Ramos (cell line): ENCODE measurements around the gene UBAC2.
"Not testable (repeated sequence)": the region's sequence is repeated elsewhere in the genome, so short reads cannot be mapped to it uniquely, and the experiment has no call there.

Experiments
- in situ Hi-C: fragments of 300-500 bp; cut with MboI; formaldehyde crosslinking; loops from one replicate; pipeline ENCODE4 v1.14.3; 2022; ENCODE audit warnings: low sequenced_read_pairs; ENCODE audit not compliant: unreplicated experiment

UBAC2 gene

DNA sequence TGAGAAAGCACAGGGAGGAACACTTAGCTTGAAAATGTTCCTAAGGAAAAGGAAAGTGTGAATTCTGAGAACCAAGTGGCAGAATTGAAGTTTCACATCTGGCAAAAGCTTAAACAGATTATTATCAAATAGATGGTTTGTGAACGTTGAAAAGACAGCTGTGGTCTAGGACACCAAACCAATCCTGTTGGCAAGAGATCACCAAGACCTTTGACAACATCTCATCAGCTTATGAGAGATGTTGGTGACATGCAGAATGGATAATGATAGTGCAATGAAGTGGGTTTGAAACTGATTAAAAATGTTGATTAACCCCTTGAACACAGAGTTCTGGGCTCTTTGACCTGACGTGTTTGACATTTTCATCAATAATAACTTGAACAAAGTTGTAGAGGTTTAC lies 181.1 kb downstream of the UBAC2 start:
- in situ Hi-C loops = no loop called here

DNA sequence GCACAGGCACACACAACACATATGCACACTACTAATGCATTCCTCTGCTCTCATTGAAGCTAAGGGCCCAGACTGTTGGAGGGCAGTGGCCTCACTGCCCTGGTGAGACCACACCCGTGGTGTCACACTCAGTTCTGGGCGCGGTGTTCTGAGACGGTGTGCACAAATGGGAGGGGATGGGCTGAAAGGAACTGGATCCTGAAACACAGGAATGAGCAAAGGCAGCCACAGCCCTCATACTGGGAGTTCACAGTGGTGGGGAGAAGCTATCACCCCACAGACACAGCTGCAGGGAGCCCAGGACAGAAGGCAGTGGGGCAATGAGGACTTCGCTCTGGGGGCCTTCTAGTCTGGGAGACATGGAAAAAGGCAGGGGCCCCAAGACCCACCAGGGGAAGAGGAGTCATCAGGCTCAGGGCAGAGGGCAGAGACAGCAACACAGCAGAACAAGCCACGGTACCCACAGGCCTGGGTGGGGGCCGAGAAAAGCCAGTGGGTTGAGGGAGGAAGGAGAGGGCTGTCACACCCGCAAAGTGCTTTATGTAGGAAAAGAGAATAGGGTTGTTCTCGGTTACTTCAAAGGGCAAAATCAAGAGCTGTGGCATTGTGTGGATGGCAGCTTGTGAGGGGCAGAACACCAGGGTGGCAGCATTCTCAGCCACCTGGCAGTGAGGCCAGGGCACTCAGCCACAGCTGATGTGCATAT lies 181.9 kb downstream of the UBAC2 start:
- in situ Hi-C loops = no loop called here

DNA sequence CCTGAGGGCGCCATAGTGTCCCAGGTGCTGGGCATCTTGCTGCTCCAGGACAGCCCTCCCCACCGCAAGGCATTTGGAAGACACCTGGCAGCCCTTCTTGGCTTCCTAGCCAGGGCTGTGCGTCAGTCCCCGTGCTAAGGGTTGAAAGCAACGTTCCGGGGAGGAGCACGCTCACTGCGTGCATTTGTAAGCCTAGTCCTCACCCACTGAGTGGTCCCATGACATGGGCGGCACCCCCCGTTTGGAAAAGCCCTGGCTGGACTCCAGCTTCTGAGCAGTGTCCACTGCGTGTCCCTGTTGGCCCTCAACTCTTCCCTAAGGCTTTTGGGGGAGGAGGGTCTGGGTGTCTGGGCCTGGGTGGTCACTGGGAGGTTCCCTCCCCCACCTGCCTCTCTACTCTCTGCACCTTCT lies 182.9 kb downstream of the UBAC2 start:
- in situ Hi-C loops = no loop called here

DNA sequence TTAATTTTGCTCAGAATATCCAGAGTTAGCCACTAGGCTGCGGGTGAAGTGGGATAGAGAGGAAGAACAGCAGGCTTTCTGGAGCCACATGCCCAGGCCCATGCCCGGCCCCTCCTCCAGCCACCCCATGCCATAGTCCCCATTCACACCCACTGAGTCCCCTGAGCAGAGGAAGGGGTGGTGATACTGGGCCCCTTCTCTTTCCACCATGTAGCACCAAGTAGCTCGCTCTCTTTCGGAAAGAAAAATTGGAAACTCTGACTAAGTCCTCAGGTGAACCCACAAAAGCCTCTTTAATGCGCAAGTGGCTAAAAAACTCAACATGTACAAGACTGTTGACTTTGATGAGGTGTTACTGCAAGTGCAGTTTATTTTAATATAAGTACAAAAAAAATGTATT lies 183.3 kb downstream of the UBAC2 start:
- in situ Hi-C loops = no loop called here

DNA sequence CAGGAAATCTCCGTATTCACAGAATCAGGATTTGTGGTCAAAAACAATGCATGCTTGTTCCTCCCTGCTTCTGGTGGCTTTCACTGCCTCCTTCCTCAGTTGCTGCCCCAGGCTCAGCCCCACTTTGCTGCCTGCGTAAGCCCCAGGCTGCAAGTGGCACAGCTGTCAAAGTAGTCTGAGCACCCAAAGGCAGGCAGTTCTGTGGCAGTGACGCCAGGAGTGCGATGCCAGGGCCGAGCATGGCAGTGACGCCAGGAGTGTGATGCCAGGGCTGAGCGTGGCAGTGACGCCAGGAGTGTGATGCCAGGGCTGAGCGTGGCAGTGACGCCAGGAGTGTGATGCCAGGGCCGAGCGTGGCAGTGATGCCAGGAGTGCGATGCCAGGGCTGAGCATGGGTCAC lies 183.8 kb downstream of the UBAC2 start:
- in situ Hi-C loops = no loop called here

DNA sequence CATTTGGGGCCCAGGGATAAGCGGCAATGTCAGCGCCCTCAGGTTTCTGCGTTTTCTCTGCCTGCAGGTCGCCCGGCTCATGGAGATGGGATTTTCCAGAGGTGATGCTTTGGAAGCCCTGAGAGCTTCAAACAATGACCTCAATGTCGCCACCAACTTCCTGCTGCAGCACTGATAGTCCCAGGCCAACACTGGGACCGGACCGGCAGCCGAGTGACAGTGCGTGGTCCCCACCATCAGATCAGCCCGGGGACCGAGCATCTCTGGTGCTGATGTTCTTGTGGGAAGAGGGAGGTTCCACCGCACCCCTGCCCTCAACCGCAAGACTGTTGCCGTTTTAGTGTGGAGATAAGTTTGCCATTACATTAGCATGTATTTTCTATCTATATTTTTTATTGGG lies 184.5 kb downstream of the UBAC2 start:
- in situ Hi-C loops = loop anchor here (5.0 kb wide), 1 partner anchor 52 kb away; no protein-coding TSS in a partner anchor

DNA sequence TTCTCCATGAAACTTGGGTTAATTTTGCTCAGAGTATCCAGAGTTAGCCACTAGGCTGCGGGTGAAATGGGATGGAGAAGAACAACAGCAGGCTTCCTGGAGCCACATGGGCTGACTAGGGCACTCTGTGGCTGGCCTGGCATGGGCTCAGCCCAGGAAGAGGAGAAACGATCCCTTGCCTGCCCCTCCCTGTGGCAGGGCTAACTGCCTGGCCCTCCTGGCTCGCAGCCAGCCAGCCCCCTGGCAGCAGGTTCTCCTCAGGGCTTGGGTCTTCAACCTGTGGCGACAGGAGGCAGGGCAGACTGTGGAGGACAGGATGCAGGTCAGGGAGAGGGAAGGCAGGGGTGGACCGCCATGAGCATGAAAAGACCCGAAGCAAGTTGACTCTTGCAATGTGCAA lies 185.3 kb downstream of the UBAC2 start:
- in situ Hi-C loops = loop anchor here (5.0 kb wide), 1 partner anchor 51 kb away; no protein-coding TSS in a partner anchor

DNA sequence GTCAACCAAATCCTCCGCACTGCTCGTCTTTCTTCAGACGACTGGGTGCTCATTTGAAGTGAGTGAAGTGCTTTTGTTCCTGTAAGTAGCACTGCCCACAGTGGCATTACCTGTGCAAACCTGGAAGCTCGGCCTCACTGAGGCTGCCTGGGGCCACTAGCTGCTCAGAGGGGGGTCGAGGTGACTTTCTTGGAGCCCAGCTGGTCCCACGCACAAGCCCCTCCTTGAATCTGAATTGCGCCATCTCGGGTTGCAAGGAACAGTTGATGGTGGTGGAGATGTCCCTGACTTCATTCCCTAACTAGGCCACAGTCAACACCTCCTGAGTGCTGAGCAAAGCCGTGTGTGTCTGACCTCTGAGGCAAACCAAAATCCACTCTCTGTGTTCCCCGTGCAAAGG lies 185.8 kb downstream of the UBAC2 start:
- in situ Hi-C loops = loop anchor here (5.0 kb wide), 1 partner anchor 51 kb away; no protein-coding TSS in a partner anchor

DNA sequence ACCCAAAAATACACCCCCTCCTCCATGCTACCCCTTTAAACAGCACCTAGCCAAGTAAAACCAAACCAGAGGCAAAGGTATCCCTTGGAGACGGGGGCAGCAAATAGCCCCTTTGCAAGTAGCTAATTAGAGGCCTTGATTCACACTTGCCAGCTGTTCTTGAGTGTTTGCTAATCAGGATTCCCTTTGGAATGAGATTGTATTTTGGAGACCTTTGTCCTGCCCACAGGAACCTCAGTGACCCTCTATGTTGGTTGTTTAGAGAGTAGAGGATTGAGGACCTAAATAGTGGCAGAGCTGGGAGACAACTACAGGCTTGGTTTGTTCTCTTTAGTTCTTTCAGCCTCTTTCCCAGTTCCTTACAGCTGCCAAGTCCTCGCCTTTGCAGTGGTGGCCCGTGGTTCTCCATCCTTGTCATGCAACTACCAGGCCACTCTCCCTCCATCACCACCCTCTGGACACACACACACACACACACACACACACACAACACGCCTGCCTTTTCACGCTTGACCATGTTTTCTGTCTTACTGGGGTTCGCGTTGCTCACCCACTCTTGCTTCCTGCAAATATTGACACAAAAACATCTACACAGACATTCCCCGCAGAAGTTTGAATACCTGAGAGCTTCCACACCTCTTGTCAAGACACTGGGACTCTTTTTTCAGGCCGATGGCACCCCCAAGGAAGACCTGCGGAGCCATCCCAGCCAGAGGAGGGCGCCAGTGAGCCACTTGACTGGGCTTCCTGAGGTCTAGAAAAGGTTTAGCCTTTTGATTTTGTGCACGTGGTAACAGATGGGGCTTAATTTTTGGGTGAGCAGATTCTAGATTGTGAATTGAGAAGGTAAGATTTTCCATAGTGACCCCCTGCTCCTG lies 186.5 kb downstream of the UBAC2 start:
- in situ Hi-C loops = loop anchor here (5.0 kb wide), 1 partner anchor 50 kb away; no protein-coding TSS in a partner anchor

DNA sequence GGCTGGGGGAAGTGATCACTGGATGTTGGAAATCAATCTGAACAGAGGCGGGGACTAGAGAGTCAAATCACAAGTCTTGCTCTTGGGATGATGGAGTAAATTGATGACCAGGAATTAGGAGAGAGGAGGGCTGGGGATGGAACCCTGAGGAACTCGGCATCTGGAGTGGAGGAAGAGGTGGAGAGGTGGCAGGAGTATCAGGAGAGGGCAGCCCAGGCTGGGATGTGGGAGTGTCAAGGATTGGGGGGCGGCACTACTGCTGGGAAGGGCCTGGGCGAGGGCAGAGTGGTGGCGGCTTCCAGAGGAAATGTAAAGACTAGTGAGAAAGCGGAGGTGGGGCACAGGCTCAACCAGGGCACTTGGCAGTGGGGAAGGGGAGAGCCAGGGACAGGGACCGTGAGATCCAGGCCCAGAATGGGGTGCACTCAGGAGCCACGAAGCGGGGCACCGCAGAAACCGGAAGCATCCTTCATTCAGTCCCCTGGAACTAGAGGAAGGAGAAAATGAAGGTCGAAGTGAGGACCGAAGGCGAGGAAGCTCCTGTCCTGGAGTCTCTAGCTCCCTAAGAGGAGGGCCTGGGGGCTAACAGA lies 187.8 kb downstream of the UBAC2 start:
- in situ Hi-C loops = loop anchor here (5.0 kb wide), 1 partner anchor 49 kb away; no protein-coding TSS in a partner anchor

DNA sequence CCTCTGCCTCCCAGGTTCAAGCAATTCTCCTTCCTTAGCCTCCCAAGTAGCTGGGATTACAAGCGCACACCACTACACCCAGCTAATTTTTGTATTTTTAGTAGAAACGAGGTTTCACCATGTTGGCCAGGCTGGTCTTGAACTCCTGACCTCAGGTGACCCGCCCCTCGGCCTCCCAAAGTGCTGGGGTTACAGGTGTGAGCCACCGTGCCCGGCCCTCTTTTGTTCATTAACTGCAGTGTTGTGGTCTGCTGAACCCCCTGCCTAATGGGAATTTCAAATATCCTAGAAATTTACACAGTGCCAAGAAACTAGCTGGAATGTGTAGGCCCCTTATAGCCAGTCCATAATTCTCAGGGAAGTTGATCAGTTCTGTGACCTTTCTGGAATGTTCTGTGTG lies 188.4 kb downstream of the UBAC2 start:
- in situ Hi-C loops = loop anchor here (5.0 kb wide), 1 partner anchor 48 kb away; no protein-coding TSS in a partner anchor

DNA sequence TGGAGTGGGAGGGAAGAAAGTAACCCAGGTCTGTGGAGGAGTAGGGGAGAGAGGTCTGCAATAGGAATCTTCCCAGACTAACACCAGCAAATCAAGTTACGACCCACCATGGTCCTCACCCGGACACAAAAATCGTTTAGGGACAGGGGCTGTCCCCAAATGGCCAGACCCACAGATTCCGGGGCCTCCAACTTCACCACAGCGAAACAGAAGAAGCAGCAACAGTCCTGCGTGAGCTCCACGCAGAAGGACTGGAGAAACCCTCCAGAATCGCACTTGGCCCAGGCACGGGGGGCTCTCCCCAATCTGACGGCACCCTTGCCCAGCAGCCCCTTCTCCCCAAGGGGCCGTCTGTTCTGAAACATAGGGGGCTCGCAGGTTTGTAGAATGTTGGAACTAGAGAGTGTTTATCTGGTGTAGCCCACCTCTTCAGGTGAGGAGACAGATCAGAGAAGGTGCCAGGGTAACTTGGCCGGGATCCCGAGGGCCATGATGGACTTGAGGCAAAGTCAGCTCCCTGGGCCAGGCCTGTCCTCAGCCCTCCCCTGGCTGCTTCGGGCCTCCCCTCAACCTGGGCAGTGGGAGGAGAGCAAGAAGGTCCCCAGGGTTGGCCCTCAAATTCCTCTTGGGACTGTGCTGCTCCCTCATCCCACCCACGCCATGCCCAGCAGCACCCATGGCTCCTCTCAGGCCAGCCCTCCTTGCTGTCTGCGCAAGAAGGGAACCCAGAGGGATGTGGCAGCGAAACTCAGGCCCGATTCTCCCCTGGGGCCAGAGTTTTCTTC lies 189.1 kb downstream of the UBAC2 start:
- in situ Hi-C loops = loop anchor here (5.0 kb wide), 1 partner anchor 48 kb away; no protein-coding TSS in a partner anchor

DNA sequence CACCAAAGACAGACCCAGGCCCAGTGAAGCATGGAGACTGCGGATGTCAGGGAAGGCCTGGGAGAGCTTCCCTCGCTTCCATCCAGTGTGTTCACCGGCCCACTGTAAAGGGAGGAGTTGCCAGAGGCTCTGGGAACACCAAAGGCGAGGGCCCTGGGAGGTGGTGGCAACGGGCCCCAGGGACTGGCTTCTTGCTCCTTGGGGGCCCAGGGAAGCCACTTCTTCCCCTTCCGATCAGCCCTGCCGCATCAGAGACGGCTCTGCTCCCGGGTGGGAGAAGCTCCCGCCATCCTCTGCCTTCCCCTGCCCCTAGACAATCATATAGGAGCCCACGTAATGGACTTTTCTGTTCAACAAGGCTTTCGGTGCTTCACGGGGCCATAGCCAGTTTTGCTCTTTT lies 189.9 kb downstream of the UBAC2 start:
- in situ Hi-C loops = no loop called here

DNA sequence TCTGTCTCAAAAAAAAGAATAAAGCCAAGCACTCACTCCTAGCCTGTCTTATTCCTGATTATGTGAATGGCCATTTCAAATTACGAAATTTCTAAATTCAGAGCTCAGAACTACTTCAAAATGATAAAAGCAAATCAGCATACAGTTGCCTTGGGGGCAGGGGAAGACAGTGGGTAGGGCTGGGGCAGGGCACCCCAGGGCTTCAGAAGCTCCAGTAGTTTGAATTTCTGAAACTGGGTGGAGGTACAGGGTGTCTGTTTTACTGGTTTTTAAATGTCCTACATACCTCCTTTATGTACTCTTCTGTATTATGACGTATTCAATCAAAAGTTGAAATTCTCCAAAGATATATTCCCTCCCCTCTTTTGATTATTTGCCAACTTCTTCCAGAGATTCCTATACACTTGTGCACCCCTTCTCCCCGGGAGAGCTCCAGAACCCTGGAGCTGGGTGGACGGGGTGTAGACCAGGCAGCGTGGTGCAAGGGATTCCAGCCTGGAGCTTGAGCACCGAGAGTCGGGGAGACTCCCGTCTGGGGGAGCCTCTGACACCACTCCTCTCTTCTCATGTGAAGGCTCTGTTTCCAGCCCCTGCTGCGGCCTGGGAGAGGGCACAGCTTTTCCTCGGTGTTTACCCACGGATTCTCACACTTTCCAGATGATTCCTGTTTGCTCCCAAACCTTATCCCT lies 191.3 kb downstream of the UBAC2 start:
- in situ Hi-C loops = no loop called here

DNA sequence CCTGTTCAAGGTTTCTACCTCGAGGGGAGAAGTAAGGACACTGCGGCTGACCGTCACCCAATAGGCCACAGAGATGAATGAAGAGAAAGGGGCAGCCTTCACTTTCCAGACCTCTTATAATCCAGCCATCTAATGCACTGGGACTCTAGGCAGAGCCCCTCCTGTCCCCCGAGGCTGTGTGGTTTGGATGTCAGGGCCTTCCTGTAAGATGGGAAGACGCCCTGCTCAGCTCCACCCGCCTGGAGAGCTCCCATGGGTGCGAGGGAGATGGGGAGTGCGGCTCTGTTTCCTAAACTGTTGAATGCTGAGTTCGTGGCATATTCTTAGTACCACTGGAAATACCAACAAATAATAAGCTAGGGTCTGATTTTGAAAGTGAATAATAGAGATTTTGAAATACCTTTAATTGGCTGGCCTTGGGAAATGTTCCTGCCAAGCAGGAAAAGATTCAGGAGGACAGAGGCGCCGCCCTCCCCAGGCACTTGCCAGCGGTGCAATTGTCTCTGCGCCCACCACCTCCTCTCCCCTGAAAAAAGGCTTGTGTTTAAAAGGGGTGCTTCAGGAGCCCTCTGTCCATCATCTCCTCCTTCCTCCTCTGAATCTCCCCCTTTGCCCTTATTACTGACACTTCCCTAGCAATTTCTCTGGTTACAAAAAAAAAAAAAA lies 191.9 kb downstream of the UBAC2 start:
- in situ Hi-C loops = no loop called here

DNA sequence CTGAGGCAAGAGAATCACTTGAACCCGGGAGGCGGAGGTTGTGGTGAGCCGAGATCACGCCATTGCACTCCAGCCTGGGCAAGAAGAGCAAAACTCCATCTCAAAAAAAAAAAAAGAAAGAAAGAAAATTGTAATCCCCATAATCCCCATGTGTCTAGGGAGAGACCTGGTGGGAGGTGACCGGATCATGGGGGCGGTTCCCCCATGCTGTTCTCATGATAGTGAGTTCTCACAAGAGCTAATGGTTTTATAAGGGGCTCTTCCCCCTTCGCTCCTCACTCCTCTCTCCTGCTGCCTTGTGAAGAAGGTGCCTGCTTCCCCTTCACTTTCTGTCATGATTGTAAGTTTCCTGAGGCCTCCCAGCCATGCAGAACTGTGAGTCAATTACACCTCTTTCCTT lies 192.7 kb downstream of the UBAC2 start:
- in situ Hi-C loops = not testable (repeated sequence)

DNA sequence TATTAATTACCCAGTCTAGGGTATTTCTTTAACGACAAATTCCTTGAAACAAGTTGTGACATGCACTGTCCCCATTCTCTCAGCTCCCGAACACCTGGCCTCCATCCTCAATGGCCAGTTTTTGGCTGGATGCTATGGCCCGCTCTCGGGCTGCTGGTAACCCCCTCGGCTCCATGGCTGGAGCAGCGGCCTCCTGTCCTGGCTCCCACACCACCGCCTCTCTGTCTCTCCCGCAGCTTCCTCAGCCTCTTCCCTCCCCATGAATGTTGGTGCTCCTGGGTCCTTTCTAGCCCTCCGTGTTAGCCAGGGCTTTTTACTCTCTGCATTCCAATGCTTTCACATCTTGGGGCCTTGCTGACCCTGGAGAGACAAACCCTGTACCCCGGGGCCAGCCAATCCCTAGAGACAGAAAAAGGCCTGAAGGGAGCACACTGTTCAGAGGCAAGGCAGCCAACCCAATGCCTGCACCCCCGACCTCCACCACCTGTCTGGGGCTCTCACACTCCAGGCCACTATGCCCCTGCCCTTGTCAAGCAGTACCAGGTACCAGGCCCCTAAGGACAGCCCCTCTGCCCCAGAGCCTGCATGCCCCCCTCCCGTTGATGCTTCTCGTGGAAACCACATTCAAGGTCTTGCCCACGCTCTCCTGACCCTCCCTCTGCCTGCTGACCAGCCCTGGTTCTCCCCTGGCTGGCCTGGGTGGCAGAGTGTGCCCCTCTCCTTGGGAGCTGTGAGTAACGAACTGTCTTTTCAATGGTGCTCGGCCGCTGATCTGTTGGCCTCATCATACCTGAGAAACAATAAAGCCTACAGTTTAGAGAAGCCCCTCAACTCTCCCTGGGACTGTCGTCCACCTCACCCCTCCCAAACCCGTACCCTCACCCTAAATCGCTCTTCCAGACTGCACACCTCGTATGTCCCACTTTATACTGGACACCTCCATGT lies 193.4 kb downstream of the UBAC2 start:
- in situ Hi-C loops = no loop called here

DNA sequence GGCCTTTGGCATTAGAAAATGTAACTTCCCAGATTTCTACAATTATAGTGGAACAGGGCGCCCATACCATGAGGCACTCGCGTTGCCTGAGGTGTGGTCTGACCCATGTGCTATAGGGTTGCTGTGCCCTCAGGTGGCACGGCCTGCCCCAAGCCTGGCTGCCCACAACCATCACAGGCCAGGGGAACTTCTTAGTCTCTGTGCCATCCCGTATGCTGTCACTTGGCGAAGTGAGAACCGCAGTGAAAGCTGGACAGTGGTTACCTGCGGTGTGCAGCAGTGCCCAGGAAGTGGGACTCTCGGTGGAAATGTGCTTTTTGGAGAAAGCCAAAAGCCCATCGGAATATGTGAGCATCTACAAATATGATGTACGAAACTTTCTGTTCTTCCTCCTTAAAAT lies 194.8 kb downstream of the UBAC2 start:
- in situ Hi-C loops = no loop called here
